ENCODE measurements around the gene ANOS1.

The ANOS1 gene

DNA sequence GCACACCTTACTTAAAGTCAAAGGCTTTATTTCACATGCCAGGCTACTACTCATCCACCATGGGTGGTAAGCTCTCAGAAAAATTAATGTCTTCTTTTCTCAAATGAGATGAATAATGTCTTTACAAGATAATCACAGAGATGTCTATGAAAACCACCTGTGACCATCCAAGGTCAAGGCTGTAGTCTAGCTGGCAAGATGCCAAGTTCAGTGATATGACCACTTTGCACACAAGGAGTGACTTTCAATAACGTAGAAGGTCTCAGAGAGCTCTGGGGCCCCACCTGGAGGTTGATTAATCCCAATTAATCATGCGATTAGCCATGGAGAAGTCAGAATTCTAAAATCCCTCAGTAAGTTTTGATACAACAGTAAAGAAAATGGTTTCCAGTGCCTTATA lies 20.5 kb downstream of the ANOS1 start:
- no peak for TF ChIP-seq CTCF (IDR thresholded peaks at IDR 0.05; ENCODE audit: extremely low read depth, missing control alignments)
- DNase-seq (ENCODE audit: low spot score) = no peak

DNA sequence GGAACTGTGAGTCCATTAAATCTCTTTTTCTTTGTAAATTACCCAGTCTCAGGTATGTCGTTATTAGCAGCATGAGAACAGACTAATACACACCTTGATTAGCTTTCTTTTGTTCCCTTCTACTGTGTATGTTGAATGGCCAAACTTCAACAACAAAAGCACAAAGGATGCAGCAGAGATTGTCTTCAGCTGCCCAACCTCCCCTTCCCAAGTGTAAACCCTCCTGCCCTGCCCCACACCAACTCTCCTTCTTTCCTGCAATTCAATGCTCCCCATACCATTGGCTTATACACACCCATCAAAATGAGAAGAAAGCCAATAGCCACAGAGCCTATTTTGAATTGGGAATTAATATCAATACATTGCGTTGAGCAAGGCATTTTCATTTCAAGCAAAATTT lies 27.8 kb downstream of the ANOS1 start:
- TF ChIP-seq CTCF (IDR thresholded peaks at IDR 0.05; ENCODE audit: extremely low read depth, missing control alignments) = no peak
- DNase-seq (ENCODE audit: low spot score) = no peak

- TF ChIP-seq CTCF (IDR thresholded peaks at IDR 0.05; ENCODE audit: extremely low read depth, missing control alignments) = no peak
- no peak for DNase-seq (ENCODE audit: low spot score)
These were observed 39.1 kb downstream of the ANOS1 start for GRCh38 chrX:8692871-8693270.

- TF ChIP-seq CTCF (IDR thresholded peaks at IDR 0.05; ENCODE audit: extremely low read depth, missing control alignments) = no peak
- DNase-seq (ENCODE audit: low spot score) = no peak
These were observed 42.5 kb downstream of the ANOS1 start for GRCh38 chrX:8689473-8689872.

DNA sequence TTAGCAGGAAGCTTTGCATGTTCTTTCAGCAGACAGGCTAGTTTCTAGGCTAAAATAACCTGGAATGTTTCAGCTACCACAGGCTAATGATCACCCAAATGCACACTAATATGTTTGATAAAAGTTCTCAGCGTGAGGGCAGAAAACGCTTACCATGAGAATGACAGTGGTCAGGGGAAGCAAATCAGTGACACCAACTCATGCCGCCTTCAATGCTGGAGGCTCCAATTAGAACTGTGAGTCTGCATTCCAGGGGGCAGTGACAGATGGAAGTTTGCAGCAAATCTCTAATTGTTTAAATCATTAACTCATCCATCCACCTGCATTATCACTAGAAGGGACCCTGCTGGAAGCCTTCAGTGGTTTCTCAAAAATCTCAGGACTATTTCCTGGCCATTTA lies 43.2 kb downstream of the ANOS1 start:
- no peak for DNase-seq (ENCODE audit: low spot score)
- TF ChIP-seq CTCF (IDR thresholded peaks at IDR 0.05; ENCODE audit: extremely low read depth, missing control alignments) = no peak

GRCh38 chrX:8684201-8684965 lies 47.6 kb downstream of the ANOS1 start:
- TF ChIP-seq CTCF (IDR thresholded peaks at IDR 0.05; ENCODE audit: extremely low read depth, missing control alignments) = no peak
- DNase-seq (ENCODE audit: low spot score) = no peak

DNA sequence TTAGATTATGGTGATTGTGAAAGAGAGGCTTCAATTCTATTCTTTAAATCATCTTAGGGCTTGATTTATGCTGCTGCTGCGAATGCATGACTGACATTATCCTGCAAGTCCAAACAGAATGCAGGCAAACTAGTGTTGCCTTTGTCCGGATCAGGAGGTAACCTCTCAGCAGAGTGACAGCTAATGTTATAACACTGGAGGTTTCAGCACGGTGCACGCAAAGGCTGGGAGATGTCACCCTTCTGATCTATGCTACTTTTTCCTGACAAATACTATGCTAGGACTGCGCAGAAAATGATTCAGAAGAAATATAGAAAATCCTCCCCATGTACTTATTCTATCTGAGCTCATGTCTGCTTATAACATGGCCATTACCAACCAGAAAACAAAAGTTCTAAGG lies 48.2 kb downstream of the ANOS1 start:
- TF ChIP-seq CTCF (IDR thresholded peaks at IDR 0.05; ENCODE audit: extremely low read depth, missing control alignments) = no peak
- no peak for DNase-seq (ENCODE audit: low spot score)
